Panc1 (cell line): ENCODE data around the gene RALGAPB. TPM values are rescaled to one million over a fixed set of nuclear protein-coding genes. Genes with fewer than 3 reads are reported as not detected.

Source experiments
- ATAC-seq: fragments of 200-7000 bp; cut with Tn5 transposase; 2 replicates; pipeline ENCODE4 v1.9.1; 2020; ENCODE audit warnings: mild to moderate bottlenecking, moderate library complexity
- BruUV-seq: library from RNA; stranded (reverse); fragments of 400-500 nt; replicated peaks from 2 replicates; lab custom pipeline; 2021; lab: Mats Ljungman, UMichigan
- CTCF ChIA-PET: fragments of 300-600 bp; sonication (Branson Sonifier 250); formaldehyde crosslinking; loops from one replicate; lab custom pipeline; 2022; ENCODE audit warnings: antibody characterized with exemption; lab: Charles Lee
- POLR2A ChIA-PET: fragments of 300-600 bp; sonication (Branson Sonifier 250); formaldehyde crosslinking; loops from one replicate; lab custom pipeline; 2022; ENCODE audit warnings: antibody characterized with exemption; lab: Charles Lee
- DNase-seq: peaks from one replicate; pipeline ENCODE4 v3.0.0-alpha.2; 2010; ENCODE audit warnings: low read depth, low spot score
- H3K27ac ChIP-seq: 2 replicates; pipeline ENCODE4 v1.5.1; 2011; ENCODE audit warnings: mild to moderate bottlenecking, low read length, inconsistent platforms
- H3K27me3 ChIP-seq: fragments of 200-500 bp; sonication (Bioruptor generic); 2 replicates; pipeline ENCODE4 v1.6.0; 2014; ENCODE audit warnings: low read length, inconsistent platforms; ENCODE audit not compliant: control insufficient read depth, insufficient read depth
- H3K36me3 ChIP-seq: fragments of 200-500 bp; sonication (Bioruptor generic); 2 replicates; pipeline ENCODE4 v1.5.1; 2014; ENCODE audit warnings: inconsistent platforms, mild to moderate bottlenecking, low read length, moderate library complexity; ENCODE audit not compliant: control insufficient read depth, insufficient read depth
- H3K4me1 ChIP-seq: 2 replicates; pipeline ENCODE4 v1.5.1; 2011; ENCODE audit warnings: inconsistent platforms, mild to moderate bottlenecking, low read length, moderate library complexity; ENCODE audit not compliant: control insufficient read depth, insufficient read depth
- H3K4me3 ChIP-seq, 2 experiments: 2 replicates each; pipeline ENCODE4 v1.5.1; 2011 to 2012; ENCODE audit warnings: low read depth in 2 of 2, low read length in 2 of 2, mild to moderate bottlenecking in 2 of 2, inconsistent platforms in 1 of 2, moderate library complexity in 1 of 2
- H3K9me3 ChIP-seq: fragments of 200-500 bp; sonication (Bioruptor generic); 2 replicates; pipeline ENCODE4 v1.5.1; 2014; ENCODE audit warnings: low read depth, mild to moderate bottlenecking, inconsistent platforms, low read length, moderate library complexity; ENCODE audit not compliant: control insufficient read depth, insufficient read depth
- CTCF ChIP-seq: fragments of 450-650 bp; IDR thresholded peaks from 2 replicates; pipeline ENCODE4 v1.5.1; 2017; ENCODE audit warnings: mild to moderate bottlenecking
- POLR2AphosphoS5 ChIP-seq: IDR thresholded peaks from 2 replicates; pipeline ENCODE4 v1.6.1; 2012; ENCODE audit warnings: mild to moderate bottlenecking, low read depth, low read length, moderate library complexity
- REST ChIP-seq, 2 experiments: IDR thresholded peaks; 2 replicates each; pipeline ENCODE4 v1.6.1; 2011 to 2012; ENCODE audit warnings: low read depth in 2 of 2, control low read depth in 1 of 2, low read length in 1 of 2, mild to moderate bottlenecking in 1 of 2, moderate library complexity in 1 of 2; ENCODE audit not compliant: insufficient read depth in 1 of 2
- SIN3A ChIP-seq: IDR thresholded peaks from 2 replicates; pipeline ENCODE4 v1.6.1; 2012; ENCODE audit warnings: low read depth, mild to moderate bottlenecking, low read length, moderate library complexity, borderline replicate concordance; ENCODE audit not compliant: insufficient read depth
- TCF7L2 ChIP-seq: IDR thresholded peaks from 2 replicates; pipeline ENCODE4 v1.6.1; 2011; ENCODE audit warnings: mild to moderate bottlenecking, low read depth, low read length, inconsistent platforms
- in situ Hi-C: cut with HindIII; loops from 2 replicates; pipeline ENCODE4 v1.10.0; 2016; ENCODE audit warnings: low sequenced_read_pairs, low pct_unique_long_range_greater_than_20kb
- intact Hi-C: fragments of 100-400 bp; cut with micrococcal nuclease; formaldehyde crosslinking; loops from one replicate; pipeline ENCODE4 v1.10.0; 2022; ENCODE audit not compliant: unreplicated experiment
- total RNA-seq: library from RNA; stranded (reverse); gene quantifications from one replicate; pipeline ENCODE4 v1.2.1, GENCODE V29; 2021; ENCODE audit not compliant: unreplicated experiment

RALGAPB gene
- total RNA-seq, 1 experiment from 2014 or later: 33.1 TPM

GRCh38 chr20:38515631-38516030 lies 43.0 kb downstream of the RALGAPB start:
- Histone ChIP-seq H3K4me3 (no peak overlapping the region), H3K36me3 (peaks cover 10% of the 10 kb centered on the region; the same call in 1 of the 2 replicates), H3K9me3 (no peaks in the 10 kb centered on the region), H3K27me3 (no peaks in the 10 kb centered on the region), H3K4me1 (peaks cover 3% of the 10 kb centered on the region), H3K27ac (no peak overlapping the region)
- no peak for TF ChIP-seq TCF7L2
- TF ChIP-seq POLR2AphosphoS5: no peak
- TF ChIP-seq SIN3A: no peak
- no peak for TF ChIP-seq CTCF
- no peak for TF ChIP-seq REST (IDR thresholded peaks at IDR 0.05; ENCODE audit: insufficient read depth in 1 of 2, low read depth in 2 of 2, low read length in 1 of 2)
- BruUV-seq: no TSS peak
- in situ Hi-C loops: no loop called here
- ChIA-PET CTCF (no interaction called here), POLR2A (no interaction called here)
- DNase-seq (no peak), ATAC-seq (no peak)
- intact Hi-C loops: no loop called here

GRCh38 chr20:38519426-38519825 lies 46.8 kb downstream of the RALGAPB start:
- in situ Hi-C loops (no loop called here), intact Hi-C loops (no loop called here)
- Histone ChIP-seq H3K4me3 (no peak overlapping the region), H3K4me1 (no peaks in the 10 kb centered on the region; the same call in 1 of the 2 replicates), H3K36me3 (peaks cover 10% of the 10 kb centered on the region; the same call in 1 of the 2 replicates), H3K27me3 (no peaks in the 10 kb centered on the region), H3K9me3 (no peaks in the 10 kb centered on the region), H3K27ac (no peak overlapping the region)
- no peak for DNase-seq
- TF ChIP-seq POLR2AphosphoS5 (no peak), REST (IDR thresholded peaks at IDR 0.05; ENCODE audit: insufficient read depth in 1 of 2, low read depth in 2 of 2, low read length in 1 of 2) (no peak), SIN3A (no peak), CTCF (no peak)
- ChIA-PET POLR2A (interaction anchor here (0.6 kb wide), 1 partner anchor 111 kb away, joined by 11 read pairs; no protein-coding TSS in a partner anchor), CTCF (no interaction called here)
- no peak for ATAC-seq
- no TSS peak for BruUV-seq
